ENCODE measurements around the gene ADD1.

Gene ADD1, protein sequence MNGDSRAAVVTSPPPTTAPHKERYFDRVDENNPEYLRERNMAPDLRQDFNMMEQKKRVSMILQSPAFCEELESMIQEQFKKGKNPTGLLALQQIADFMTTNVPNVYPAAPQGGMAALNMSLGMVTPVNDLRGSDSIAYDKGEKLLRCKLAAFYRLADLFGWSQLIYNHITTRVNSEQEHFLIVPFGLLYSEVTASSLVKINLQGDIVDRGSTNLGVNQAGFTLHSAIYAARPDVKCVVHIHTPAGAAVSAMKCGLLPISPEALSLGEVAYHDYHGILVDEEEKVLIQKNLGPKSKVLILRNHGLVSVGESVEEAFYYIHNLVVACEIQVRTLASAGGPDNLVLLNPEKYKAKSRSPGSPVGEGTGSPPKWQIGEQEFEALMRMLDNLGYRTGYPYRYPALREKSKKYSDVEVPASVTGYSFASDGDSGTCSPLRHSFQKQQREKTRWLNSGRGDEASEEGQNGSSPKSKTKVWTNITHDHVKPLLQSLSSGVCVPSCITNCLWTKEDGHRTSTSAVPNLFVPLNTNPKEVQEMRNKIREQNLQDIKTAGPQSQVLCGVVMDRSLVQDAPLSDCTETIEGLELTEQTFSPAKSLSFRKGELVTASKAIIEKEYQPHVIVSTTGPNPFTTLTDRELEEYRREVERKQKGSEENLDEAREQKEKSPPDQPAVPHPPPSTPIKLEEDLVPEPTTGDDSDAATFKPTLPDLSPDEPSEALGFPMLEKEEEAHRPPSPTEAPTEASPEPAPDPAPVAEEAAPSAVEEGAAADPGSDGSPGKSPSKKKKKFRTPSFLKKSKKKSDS

GRCh38 chr4:2843263-2843940 lies at the start of gene ADD1:
Gene ADD1 (plus strand): TSS chr4:2843844. CDS start chr4:2875916, 32,072 bp downstream.
- DNase-seq (ENCODE audit: low read depth), result peak; percentile 79
- H3K4me3 ChIP-seq (ENCODE audit: low read depth, low read length), result peak within 1 kb of the TSS; percentile 83

- peak; percentile 68 for DNase-seq (ENCODE audit: low read depth)
- peak overlapping the region; percentile 71 for H3K4me3 ChIP-seq (ENCODE audit: low read depth, low read length)
Measured at GRCh38 chr4:2794486-2795299, 49.0 kb upstream of the ADD1 start.

DNA sequence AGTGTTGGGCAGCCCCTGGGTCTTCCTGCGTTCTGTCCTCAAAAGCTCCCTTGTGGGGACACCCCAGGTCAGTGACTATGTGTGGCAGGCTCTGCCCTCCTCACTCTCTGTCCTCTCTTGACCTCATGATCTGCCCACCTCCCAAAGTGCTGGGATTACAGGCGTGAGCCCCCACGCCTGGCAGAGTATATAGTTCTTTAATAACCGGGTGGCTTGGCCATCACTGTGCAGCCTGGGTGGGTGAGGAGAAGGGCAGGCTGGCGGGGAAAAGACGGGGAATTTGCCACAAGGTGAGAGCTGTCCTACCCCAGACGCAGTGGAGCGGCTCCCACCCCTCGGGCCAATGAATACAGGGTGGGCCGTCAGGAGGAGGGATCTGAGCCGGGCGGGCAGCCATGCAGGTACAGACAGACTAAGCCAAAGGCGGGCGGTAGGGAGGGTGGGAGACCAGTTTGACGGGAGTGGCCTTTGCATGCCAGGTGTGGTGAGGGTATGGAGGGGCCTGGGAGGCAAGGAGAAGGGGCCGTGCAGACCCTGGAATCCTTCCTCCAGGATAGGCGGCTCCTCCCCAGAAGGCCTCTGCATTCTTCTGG lies 48.2 kb upstream of the ADD1 start:
- H3K4me3 ChIP-seq (ENCODE audit: low read depth, low read length), result no peak overlapping the region
- no peak for DNase-seq (ENCODE audit: low read depth)

GRCh38 chr4:2795893-2796848 lies 47.5 kb upstream of the ADD1 start:
- DNase-seq (ENCODE audit: low read depth), result no peak
- H3K4me3 ChIP-seq (ENCODE audit: low read depth, low read length), result no peak overlapping the region

GRCh38 chr4:2796849-2797544 lies 46.6 kb upstream of the ADD1 start:
- no peak overlapping the region for H3K4me3 ChIP-seq (ENCODE audit: low read depth, low read length)
- no peak for DNase-seq (ENCODE audit: low read depth)

- DNase-seq (ENCODE audit: low read depth), result no peak
- no peak overlapping the region for H3K4me3 ChIP-seq (ENCODE audit: low read depth, low read length)
Measured at GRCh38 chr4:2797545-2798305, 45.9 kb upstream of the ADD1 start.

- DNase-seq (ENCODE audit: low read depth), result no peak
- no peak overlapping the region for H3K4me3 ChIP-seq (ENCODE audit: low read depth, low read length)
Measured at GRCh38 chr4:2798399-2799223, 45.0 kb upstream of the ADD1 start.

GRCh38 chr4:2799224-2799911 lies 44.3 kb upstream of the ADD1 start:
- no peak for DNase-seq (ENCODE audit: low read depth)
- no peak overlapping the region for H3K4me3 ChIP-seq (ENCODE audit: low read depth, low read length)

GRCh38 chr4:2799971-2800690 lies 43.5 kb upstream of the ADD1 start:
- DNase-seq (ENCODE audit: low read depth), result no peak
- peak overlapping the region; percentile 15 for H3K4me3 ChIP-seq (ENCODE audit: low read depth, low read length)

GRCh38 chr4:2800691-2801596 lies 42.7 kb upstream of the ADD1 start:
- peak; percentile 73 for DNase-seq (ENCODE audit: low read depth)
- peak overlapping the region; percentile 15 for H3K4me3 ChIP-seq (ENCODE audit: low read depth, low read length)

GRCh38 chr4:2802618-2803531 lies 40.8 kb upstream of the ADD1 start:
- H3K4me3 ChIP-seq (ENCODE audit: low read depth, low read length), result no peak overlapping the region

GRCh38 chr4:2803624-2804448 lies 39.8 kb upstream of the ADD1 start:
- no peak for DNase-seq (ENCODE audit: low read depth)
- no peak overlapping the region for H3K4me3 ChIP-seq (ENCODE audit: low read depth, low read length)

More at GRCh38 chr4:2802618-2803531, 40.8 kb upstream of the ADD1 start:
- DNase-seq (ENCODE audit: low read depth), result no peak
